ENCODE results near the gene IL1RAPL2.

- TF ChIP-seq CTCF (IDR thresholded peaks at IDR 0.05; ENCODE audit: low read depth, low read length) (no peak), EZH2phosphoT487 (IDR thresholded peaks at IDR 0.05; ENCODE audit: low read depth) (no peak)
These were observed 103.1 kb downstream of the IL1RAPL2 start for GRCh38 chrX:104669063-104669462.

Data from OCI-LY3 (cell line).